Spinal cord (tissue), 10 donors: ENCODE measurements around the gene FGF11. TPM values are rescaled to one million over a fixed set of nuclear protein-coding genes. Genes with fewer than 3 reads are reported as not detected.

Source experiments
- DNase-seq, 6 donors: peaks; one replicate each; pipeline versions ENCODE4 v3.0.0 to v3.0.0-alpha.2; 2013 to 2015; ENCODE audit warnings: low spot score in 6 of 6, low read depth in 4 of 6
- H3K27ac ChIP-seq: one replicate; pipeline ENCODE4 v1.5.1; 2013; ENCODE audit warnings: low read depth, low read length, control low read depth
- H3K27me3 ChIP-seq: one replicate; pipeline ENCODE4 v1.6.1; 2013; ENCODE audit warnings: low read length; ENCODE audit not compliant: control insufficient read depth, insufficient read depth
- H3K36me3 ChIP-seq: one replicate; pipeline ENCODE4 v1.6.1; 2013; ENCODE audit warnings: low read length; ENCODE audit not compliant: control insufficient read depth, insufficient read depth
- H3K4me1 ChIP-seq: one replicate; pipeline ENCODE4 v1.6.1; 2013; ENCODE audit warnings: low read length; ENCODE audit not compliant: control insufficient read depth, insufficient read depth
- H3K4me3 ChIP-seq: one replicate; pipeline ENCODE4 v1.5.1; 2013; ENCODE audit warnings: low read depth, low read length, control low read depth
- H3K9me3 ChIP-seq: one replicate; pipeline ENCODE4 v1.6.1; 2013; ENCODE audit warnings: low read length; ENCODE audit not compliant: control insufficient read depth, insufficient read depth
- WGBS: methylation state at CpG from one replicate; pipeline ENCODE4 v1.1.5; 2013; ENCODE audit warnings: missing lambda C conversion rate; ENCODE audit not compliant: insufficient coverage; 5-methylcytosine and 5-hydroxymethylcytosine counted together
- long read RNA-seq, 4 donors: transcript quantifications; one replicate each; lab custom pipeline, GENCODE V29; 2026
- polyA plus RNA-seq, 2 donors: library from polyadenylated mRNA; unstranded; fragments of 120-200 nt; gene quantifications; one replicate each; pipeline ENCODE4 v1.2.1, GENCODE V29; 2013; ENCODE audit not compliant: insufficient read length in 2 of 2
- total RNA-seq, 2 donors: library from RNA; depleted of rRNA in 1 of 2; stranded (reverse); fragments of 120-200 nt in 1 of 2; fragments of >200 nt in 1 of 2; gene quantifications; one replicate each; pipeline versions ENCODE4 v1.2.3 to v1.2.4, GENCODE V29; 2013 to 2014
- donor health status: healthy.

Gene FGF11
- total RNA-seq: 10 to 100 TPM; 11.2 to 25.7 TPM
- 10 to 100 TPM; 32.8 to 42.2 TPM for polyA plus RNA-seq
- long read RNA-seq, donor 1, partial matches to known transcripts: 0 of 8 reads
- long read RNA-seq, donor 1, other reads (novel, unspliced or antisense): 0 of 8 reads
- long read RNA-seq, donor 2, partial matches to known transcripts: 0 of 2 reads
- long read RNA-seq, donor 2, other reads (novel, unspliced or antisense): 0 of 2 reads
- long read RNA-seq, donor 3, partial matches to known transcripts: 0 of 2 reads
- long read RNA-seq, donor 3, other reads (novel, unspliced or antisense): 0 of 2 reads
- long read RNA-seq, donor 4, partial matches to known transcripts: 0 of 1 reads
- long read RNA-seq, donor 4, other reads (novel, unspliced or antisense): 0 of 1 reads

DNA sequence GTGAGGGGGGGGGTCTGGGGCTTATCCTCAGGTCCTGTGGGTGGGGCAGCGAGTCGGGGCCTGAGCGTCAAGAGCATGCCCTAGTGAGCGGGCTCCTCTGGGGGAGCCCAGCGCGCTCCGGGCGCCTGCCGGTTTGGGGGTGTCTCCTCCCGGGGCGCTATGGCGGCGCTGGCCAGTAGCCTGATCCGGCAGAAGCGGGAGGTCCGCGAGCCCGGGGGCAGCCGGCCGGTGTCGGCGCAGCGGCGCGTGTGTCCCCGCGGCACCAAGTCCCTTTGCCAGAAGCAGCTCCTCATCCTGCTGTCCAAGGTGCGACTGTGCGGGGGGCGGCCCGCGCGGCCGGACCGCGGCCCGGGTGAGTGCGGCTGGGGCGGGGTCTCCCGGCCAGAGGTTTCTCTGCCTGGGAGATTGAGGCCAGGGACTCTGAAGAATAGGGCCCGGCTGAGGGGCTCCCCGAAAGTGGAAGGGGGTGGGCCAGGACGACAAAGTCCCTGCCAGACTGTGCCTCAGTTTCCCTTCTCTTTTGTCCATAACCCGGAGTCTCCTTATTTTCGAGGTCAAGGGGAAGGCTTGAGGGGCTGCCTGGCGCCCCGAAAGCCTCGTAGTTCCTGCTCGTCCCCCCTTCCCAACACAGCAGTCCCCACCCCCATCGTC, at the start of gene FGF11:
TSS of gene FGF11 (plus strand) at position 51 of the 651 bp plus-strand sequence. CDS start at position 160, 109 bp downstream.
- peak within 1 kb of the TSS; percentile 77 for H3K4me3 ChIP-seq
- peak within 1 kb of the TSS; percentile 86 for H3K27ac ChIP-seq
- peaks cover 34% of the 10 kb centered on the region for H3K27me3 ChIP-seq
- H3K4me1 ChIP-seq: peaks cover 65% of the 10 kb centered on the region
- no peak for DNase-seq
- peaks cover 9% of the 10 kb centered on the region for H3K36me3 ChIP-seq
- under 1% methylated on average over 47 of the region's 50 CpGs for WGBS
- no peaks in the 10 kb centered on the region for H3K9me3 ChIP-seq

DNA sequence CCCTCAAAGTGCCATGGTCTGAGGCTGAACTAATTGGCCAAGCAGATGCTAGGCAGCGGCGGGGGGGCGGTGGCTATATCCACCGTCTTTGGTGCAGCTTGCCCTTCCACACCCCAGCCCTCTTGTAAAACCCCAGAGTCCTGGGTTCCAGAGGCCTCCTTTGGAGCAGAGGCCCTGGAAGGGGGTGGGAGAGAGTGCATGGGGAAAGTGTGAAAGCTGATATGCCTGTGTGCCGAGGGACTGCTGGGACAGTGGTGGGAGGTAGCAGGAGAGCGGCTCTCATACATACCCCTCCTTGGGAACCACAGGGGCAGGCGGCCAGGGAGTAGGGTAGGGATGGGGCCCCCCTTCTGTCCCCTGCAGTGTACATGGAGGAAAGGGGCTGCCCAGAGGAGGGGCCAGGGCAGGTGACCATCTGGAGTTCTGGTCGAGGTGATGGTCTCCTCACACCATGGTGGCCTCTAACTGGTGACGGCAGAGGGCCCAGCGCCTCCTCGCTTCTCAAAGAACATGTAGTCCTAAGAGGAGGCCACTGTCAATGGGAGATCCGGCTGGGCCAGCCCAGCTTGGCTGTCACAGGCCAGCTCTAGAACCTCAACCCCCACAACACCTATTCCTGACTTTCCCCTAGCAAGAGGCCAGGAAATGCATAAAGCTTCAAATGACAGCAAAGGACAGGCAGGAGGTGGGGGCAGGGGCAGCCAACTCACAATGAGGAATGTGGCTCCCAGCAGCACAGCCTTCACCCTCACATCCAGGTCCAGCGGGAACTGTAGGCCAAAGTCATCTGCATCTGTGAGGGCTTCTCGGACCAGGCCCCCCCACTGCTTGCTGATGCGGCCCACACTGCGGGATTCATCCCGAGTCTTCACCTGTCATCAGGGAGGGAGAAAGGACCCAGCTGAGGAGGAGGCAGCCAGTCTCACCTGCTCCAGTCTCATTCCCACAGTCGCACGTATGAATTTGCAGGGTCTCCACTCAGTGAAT, 49.1 kb upstream of the FGF11 start:
- Histone ChIP-seq H3K4me1 (peaks cover 17% of the 10 kb centered on the region), H3K36me3 (peaks cover 62% of the 10 kb centered on the region), H3K4me3 (no peak overlapping the region), H3K27ac (no peak overlapping the region), H3K27me3 (no peaks in the 10 kb centered on the region), H3K9me3 (no peaks in the 10 kb centered on the region)
- 79% methylated on average over 11 of the region's 19 CpGs for WGBS
- DNase-seq: no peak

DNA sequence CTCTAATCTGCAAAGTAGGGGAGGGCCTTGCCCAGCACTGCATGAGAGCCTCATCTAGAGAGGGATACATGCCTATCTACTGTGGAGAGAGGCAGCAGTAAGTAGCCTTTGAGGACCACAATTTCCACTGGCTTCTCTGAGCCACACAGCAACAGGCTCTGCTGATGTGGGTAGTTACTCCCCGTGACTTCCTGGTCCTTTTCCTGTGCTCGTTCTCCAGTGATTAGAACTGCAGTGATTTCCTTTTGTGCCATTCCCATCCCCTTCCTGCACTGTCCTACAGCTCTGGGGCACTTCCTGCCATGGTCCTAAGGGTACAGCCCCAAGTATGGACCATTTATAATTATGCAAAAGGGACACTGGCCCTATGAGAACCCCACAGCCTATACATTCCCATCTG, 48.0 kb upstream of the FGF11 start:
- Histone ChIP-seq H3K4me3 (no peak overlapping the region), H3K9me3 (no peaks in the 10 kb centered on the region), H3K27ac (no peak overlapping the region), H3K36me3 (peaks cover 60% of the 10 kb centered on the region), H3K27me3 (no peaks in the 10 kb centered on the region), H3K4me1 (peaks cover 18% of the 10 kb centered on the region)
- 83% methylated on average over 2 of the region's 2 CpGs for WGBS
- DNase-seq: no peak

DNA sequence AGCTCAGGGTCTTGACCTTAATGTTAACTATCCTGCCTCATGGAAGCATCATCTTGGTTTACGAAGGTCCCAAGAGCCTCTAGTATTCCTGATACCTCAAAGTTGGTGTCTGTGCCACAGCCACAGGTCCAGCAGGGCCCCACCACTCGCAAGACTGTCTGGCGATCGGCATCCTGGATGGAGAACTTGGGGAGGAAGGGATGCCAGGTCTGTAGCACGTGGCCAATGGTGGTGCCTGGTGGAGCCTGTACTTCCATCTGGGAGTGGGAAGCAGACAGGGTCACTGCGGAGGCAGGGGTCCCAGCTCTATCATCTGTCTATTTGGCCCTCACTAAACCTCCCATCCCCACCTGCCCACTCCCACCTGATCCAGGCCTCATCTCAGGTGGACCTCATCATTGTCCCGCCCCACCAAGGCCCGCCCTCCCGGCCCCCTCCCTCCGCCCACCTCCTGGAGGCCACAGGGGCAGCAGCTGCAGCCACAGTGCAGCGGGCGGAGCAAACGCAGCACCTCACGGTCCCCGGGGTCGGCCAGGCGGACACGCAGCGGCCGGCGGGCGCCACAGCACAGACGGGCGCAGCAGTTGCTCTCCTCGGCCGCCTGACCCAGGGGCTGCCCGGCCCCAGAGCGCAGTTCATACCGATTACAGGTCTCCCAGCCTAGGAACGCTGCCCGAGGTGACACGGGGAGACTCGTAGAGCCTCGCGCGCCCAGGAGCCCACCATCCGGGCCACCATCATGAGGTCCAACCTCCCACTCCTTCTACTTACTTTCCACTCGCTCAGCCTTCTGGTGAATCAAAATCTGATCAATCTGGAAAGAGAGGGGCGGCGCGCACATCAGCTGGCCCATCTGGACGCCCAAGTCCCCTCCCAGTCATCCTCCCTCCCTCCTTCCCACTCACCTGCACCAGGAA, 46.4 kb upstream of the FGF11 start:
- H3K9me3 ChIP-seq: no peaks in the 10 kb centered on the region
- H3K4me3 ChIP-seq: peak overlapping the region; percentile 77
- peaks cover 48% of the 10 kb centered on the region for H3K36me3 ChIP-seq
- peak in 2 of 6 donors; percentile 32 to 47 for DNase-seq
- no peaks in the 10 kb centered on the region for H3K27me3 ChIP-seq
- peaks cover 18% of the 10 kb centered on the region for H3K4me1 ChIP-seq
- no peak overlapping the region for H3K27ac ChIP-seq
- 47% methylated on average over 34 of the region's 42 CpGs for WGBS

DNA sequence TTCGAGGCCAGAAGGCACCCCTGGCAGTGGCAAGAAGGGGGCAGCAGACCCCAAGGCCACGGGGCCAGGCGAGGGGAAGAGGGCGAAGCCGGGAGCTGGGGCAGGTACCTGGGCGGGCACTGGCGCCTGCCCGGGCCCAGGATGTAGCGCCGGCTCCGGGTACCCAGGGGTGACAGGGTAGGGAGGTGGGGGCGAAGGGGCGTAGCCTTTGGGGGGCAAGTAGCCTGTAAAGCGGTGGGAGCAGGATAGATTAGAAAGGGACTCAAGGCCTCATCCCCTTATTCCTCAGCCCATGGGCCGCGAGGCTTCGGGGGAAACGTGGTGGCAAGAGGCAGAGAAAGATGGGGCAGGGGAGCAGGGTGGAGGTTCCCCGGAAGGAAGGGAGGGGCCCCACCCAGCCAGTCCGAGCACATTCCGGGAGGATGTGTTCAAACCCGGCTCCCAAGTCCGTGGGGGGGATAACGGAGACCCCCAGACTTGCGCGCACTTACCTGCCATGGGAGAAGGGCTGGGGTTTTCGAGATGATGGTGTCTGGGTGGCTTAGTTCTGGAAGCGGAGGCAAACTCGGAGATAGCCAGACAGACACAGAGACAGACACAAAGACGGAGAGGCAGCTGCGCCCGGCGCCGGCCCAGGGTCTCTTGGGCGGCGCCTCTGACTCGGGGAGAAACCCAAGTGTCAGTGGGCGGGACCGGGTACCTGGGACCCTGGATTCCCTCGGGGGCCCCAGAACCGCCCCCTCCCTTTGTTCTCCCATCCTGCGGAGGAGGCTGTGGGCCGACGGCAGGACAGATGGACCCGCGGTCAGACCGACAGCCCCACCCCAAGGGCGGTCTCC, 45.5 kb upstream of the FGF11 start:
- Histone ChIP-seq H3K4me3 (peak overlapping the region; percentile 77), H3K27me3 (no peaks in the 10 kb centered on the region), H3K27ac (peak overlapping the region; percentile 87), H3K4me1 (peaks cover 18% of the 10 kb centered on the region), H3K9me3 (no peaks in the 10 kb centered on the region), H3K36me3 (peaks cover 39% of the 10 kb centered on the region)
- 2% methylated on average over 43 of the region's 48 CpGs for WGBS
- DNase-seq: no peak

DNA sequence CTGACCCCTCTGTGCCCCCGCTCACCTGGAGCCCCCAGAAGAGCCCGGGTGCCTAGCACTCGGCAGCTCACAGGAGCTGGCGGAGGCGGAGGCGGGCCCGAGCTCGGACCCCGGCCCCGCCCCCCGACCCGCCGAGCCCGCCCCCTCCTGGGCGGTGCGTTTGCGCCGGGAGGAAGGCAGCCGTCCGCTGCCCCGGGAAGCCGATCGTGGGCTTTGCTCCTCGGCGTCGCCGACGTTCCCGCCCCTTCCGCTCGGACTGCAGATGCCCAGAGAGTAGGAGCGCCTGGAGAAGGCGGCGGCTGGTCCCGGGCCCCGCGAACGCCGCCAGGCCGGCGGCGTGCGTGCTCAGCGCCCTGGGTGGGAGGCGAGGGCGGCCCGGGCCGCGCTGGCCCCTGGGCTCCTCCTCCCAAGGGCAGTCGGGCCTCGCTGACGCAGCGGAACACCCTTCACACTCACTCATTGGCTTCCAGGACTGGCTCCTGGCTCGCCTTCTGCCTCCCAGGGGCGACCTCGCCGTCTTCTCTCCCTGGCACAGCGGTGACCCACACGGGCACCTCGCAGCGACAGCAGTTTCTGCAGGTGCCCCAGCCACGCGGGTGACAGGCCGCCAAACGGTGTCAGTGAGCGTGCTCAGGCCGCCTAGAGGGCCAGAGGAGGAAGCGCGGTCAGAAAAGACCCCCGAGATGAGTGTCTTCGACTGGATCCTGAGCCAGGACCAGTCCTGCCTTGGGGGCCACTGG, 44.7 kb upstream of the FGF11 start, which contains the start of gene PLSCR3:
TSS of gene PLSCR3 (minus strand) at position 74 of the 740 bp plus-strand sequence. CDS start 415 bp downstream, outside the sequence.
- under 1% methylated on average over 71 of the region's 71 CpGs for WGBS
- peak in 4 of 6 donors; percentile 67 to 94 (median 82) for DNase-seq
- H3K27ac ChIP-seq: peak within 1 kb of the TSS; percentile 87
- peak within 1 kb of the TSS; percentile 77 for H3K4me3 ChIP-seq
- H3K4me1 ChIP-seq: peaks cover 18% of the 10 kb centered on the region
- no peaks in the 10 kb centered on the region for H3K27me3 ChIP-seq
- H3K9me3 ChIP-seq: no peaks in the 10 kb centered on the region
- H3K36me3 ChIP-seq: peaks cover 31% of the 10 kb centered on the region

DNA sequence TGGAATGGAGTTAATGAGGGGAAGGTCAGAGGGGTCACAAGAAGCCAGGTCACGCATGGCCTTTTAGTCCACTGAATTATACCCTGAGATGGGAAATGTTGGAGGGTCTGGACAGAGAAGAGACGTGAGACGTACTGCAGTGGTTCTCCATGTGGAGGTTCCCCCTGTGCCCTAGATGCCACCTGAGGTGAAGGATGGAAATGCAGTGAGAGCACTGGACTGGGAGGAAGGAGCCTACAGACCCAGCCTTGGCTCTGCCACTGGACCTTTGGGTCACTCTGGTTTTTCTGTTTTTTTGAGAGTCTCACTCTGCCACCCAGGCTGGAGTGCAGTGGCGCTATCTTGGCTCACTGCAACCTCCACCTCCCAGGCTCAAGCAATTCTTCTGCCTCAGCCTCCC, 43.2 kb upstream of the FGF11 start:
- no peak for DNase-seq
- peaks cover 20% of the 10 kb centered on the region for H3K36me3 ChIP-seq
- H3K27ac ChIP-seq: no peak overlapping the region
- H3K4me3 ChIP-seq: no peak overlapping the region
- H3K4me1 ChIP-seq: peaks cover 18% of the 10 kb centered on the region
- H3K9me3 ChIP-seq: no peaks in the 10 kb centered on the region
- no peaks in the 10 kb centered on the region for H3K27me3 ChIP-seq
- WGBS: 88% methylated on average over 4 of the region's 4 CpGs
